ENCODE data around the gene DCPS. TPM values are rescaled to one million over a fixed set of nuclear protein-coding genes. Genes with fewer than 3 reads are reported as not detected.

The DCPS gene
- total and polyA plus RNA-seq, 4 donors, result 10.7 to 26.3 (median 20.4) TPM

DNA sequence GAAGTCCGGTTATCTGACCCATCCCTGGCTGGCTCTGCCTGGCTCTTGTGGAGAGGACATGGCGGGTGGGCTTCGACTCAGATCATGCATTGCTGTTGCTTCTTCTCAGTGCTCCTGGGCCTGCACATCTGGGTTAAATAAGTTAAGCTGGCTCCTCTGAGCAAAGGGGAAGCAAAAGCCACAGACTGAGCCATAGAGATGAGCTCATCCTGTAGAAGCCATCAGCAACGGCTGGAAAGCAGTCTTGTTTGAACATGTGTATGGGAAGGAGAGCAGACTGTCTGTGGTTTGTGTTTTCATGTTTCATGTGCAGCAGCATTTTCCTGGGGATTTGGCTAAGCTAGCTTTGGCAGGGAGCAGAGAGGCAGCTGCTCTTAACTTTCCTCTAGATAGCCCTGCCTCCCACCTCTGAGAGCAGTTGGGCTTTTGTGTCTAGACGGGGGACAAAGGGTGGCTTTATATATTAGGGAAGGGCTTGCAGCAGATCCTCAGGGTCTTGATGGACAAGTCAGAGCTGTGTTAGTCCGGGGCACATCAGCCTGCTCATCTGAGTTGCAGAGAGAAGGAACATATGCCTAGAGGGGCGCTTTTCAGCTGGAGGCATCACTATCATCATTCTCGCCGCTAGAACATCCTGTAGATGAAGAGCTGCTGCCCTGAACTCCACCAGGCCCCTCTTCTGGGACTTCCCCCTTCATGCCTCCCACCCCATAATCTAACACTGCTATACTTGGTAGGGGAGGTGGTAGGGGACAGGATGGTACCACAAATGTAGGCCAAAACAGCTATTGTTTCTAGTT is 14.9 kb downstream of the DCPS start:
- Histone ChIP-seq H3K27me3 (ENCODE audit: control insufficient read depth in 3 of 3, insufficient read depth in 3 of 3, low read length in 2 of 3) (no peaks in the 10 kb centered on the region), H3K27ac (ENCODE audit: low read depth in 1 of 2, low read length in 1 of 2) (peak overlapping the region; percentile 63 to 78), H3K4me1 (ENCODE audit: control insufficient read depth in 5 of 5, insufficient read depth in 5 of 5, low read length in 5 of 5) (peaks cover 0 to 29% (median 8%) of the 10 kb centered on the region in 5 donors), H3K9me3 (ENCODE audit: control insufficient read depth in 4 of 4, insufficient read depth in 3 of 4, low read length in 3 of 4) (no peaks in the 10 kb centered on the region), H3K36me3 (ENCODE audit: control insufficient read depth in 4 of 4, insufficient read depth in 4 of 4, low read length in 4 of 4) (no peaks in the 10 kb centered on the region), H3K9ac (ENCODE audit: insufficient read depth in 1 of 2, low read length in 2 of 2) (peak overlapping the region in 1 of 2 donors; percentile 76), H3K4me3 (no peak overlapping the region)
- TF ChIP-seq, protein P1, sequence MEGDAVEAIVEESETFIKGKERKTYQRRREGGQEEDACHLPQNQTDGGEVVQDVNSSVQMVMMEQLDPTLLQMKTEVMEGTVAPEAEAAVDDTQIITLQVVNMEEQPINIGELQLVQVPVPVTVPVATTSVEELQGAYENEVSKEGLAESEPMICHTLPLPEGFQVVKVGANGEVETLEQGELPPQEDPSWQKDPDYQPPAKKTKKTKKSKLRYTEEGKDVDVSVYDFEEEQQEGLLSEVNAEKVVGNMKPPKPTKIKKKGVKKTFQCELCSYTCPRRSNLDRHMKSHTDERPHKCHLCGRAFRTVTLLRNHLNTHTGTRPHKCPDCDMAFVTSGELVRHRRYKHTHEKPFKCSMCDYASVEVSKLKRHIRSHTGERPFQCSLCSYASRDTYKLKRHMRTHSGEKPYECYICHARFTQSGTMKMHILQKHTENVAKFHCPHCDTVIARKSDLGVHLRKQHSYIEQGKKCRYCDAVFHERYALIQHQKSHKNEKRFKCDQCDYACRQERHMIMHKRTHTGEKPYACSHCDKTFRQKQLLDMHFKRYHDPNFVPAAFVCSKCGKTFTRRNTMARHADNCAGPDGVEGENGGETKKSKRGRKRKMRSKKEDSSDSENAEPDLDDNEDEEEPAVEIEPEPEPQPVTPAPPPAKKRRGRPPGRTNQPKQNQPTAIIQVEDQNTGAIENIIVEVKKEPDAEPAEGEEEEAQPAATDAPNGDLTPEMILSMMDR (IDR thresholded peaks at IDR 0.05; ENCODE audit: control extremely low read depth, extremely low read depth), result no peak
- WGBS, 2 donors, result 29 to 56% methylated on average over 9 of the region's 9 CpGs
- peak; percentile 64 to 92 (median 84) for DNase-seq
- ATAC-seq (ENCODE audit: insufficient read depth, low FRiP score), result peak; percentile 59

DNA sequence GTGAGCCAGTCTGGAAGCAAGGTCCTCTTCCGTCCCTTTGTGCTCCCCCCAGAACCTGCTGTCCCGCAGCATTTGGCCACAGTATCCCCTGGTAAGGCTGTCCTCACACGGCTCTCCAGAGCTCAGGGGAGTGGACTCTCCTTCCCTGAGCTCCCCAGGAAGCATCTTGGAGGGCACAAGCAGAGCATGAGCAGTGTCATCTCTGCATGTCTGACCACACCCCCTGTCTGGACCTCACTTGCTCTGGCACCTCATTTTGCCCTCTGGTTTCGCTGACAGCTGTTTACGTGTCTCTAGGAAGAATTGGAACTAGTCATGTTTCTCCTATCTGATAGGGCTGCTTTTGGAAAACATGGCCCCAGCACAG is 15.5 kb downstream of the DCPS start:
- H3K27me3 ChIP-seq (ENCODE audit: control insufficient read depth in 3 of 3, insufficient read depth in 3 of 3, low read length in 2 of 3), result no peaks in the 10 kb centered on the region
- peak overlapping the region; percentile 6 to 36 for H3K27ac ChIP-seq (ENCODE audit: low read depth in 1 of 2, low read length in 1 of 2)
- no peaks in the 10 kb centered on the region for H3K9me3 ChIP-seq (ENCODE audit: control insufficient read depth in 4 of 4, insufficient read depth in 3 of 4, low read length in 3 of 4)
- H3K36me3 ChIP-seq (ENCODE audit: control insufficient read depth in 4 of 4, insufficient read depth in 4 of 4, low read length in 4 of 4), result no peaks in the 10 kb centered on the region
- peaks cover 0 to 29% (median 8%) of the 10 kb centered on the region in 5 donors for H3K4me1 ChIP-seq (ENCODE audit: control insufficient read depth in 5 of 5, insufficient read depth in 5 of 5, low read length in 5 of 5)
- TF ChIP-seq, protein P1 (IDR thresholded peaks at IDR 0.05; ENCODE audit: control extremely low read depth, extremely low read depth), result no peak
- WGBS, 2 donors, result 69 to 79% methylated on average over 5 of the region's 5 CpGs
- ATAC-seq (ENCODE audit: insufficient read depth, low FRiP score) (no peak), DNase-seq (peak in 1 of 3 donors; percentile 52)
- no peak overlapping the region for H3K4me3 ChIP-seq
- H3K9ac ChIP-seq (ENCODE audit: insufficient read depth in 1 of 2, low read length in 2 of 2), result peak overlapping the region in 1 of 2 donors; percentile 76

DNA sequence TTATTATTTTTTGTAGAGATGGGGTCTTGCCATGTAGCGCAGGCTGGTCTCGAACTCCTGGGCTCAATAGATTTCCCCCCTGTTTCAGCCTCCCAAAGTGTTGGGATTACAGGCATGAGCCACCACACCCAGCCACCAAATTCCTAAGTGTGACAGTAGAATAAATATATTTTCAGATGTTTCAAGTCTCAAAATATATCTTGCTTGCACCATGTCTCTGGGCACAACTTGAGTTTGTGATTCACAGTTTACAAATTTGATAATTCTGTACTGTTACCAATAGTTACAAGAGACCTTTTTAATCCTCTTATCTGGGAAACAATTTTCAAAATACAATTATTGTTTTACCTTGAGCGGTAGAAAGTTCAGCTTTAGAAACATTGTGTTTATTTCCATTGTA is 19.1 kb downstream of the DCPS start:
- TF ChIP-seq, protein P1 (IDR thresholded peaks at IDR 0.05; ENCODE audit: control extremely low read depth, extremely low read depth), result no peak

More for the DNA sequence above, 19.1 kb downstream of the DCPS start:
- Histone ChIP-seq H3K36me3 (ENCODE audit: control insufficient read depth in 4 of 4, insufficient read depth in 4 of 4, low read length in 4 of 4) (no peaks in the 10 kb centered on the region), H3K9me3 (ENCODE audit: control insufficient read depth in 4 of 4, insufficient read depth in 3 of 4, low read length in 3 of 4) (no peaks in the 10 kb centered on the region), H3K9ac (ENCODE audit: insufficient read depth in 1 of 2, low read length in 2 of 2) (no peak overlapping the region), H3K27me3 (ENCODE audit: control insufficient read depth in 3 of 3, insufficient read depth in 3 of 3, low read length in 2 of 3) (no peaks in the 10 kb centered on the region), H3K4me1 (ENCODE audit: control insufficient read depth in 5 of 5, insufficient read depth in 5 of 5, low read length in 5 of 5) (peaks cover 0 to 22% (median under 1%) of the 10 kb centered on the region in 5 donors), H3K4me3 (no peak overlapping the region), H3K27ac (ENCODE audit: low read depth in 1 of 2, low read length in 1 of 2) (no peak overlapping the region)
- 94 to 95% methylated on average over 3 of the region's 3 CpGs for WGBS, 2 donors
- ATAC-seq (ENCODE audit: insufficient read depth, low FRiP score) (no peak), DNase-seq (no peak)

Data from lung (tissue), 12 donors.